Memory B cell (primary cell): ENCODE measurements around the gene RFX1.
A peak's percentile ranks its signal among the peaks of the same experiment; 100 is the strongest.

ENCODE experiments used
- ATAC-seq: fragments of 150-1000 bp; cut with Tn5 transposase; 2 replicates; pipeline ENCODE4 v1.10.0; 2021; ENCODE audit warnings: low read depth, mild to moderate bottlenecking, moderate library complexity
- DNase-seq, 2 donors: peaks; one replicate each; pipeline ENCODE4 v3.0.0; 2022; ENCODE audit warnings: low spot score in 2 of 2
- H3K27ac Mint-ChIP-seq: one replicate; pipeline ENCODE4 v1.8.0; 2022; ENCODE audit warnings: mild to moderate bottlenecking, moderate library complexity, mixed read lengths
- H3K27me3 Mint-ChIP-seq: one replicate; pipeline ENCODE4 v1.8.0; 2022; ENCODE audit warnings: mixed read lengths
- H3K36me3 Mint-ChIP-seq: one replicate; pipeline ENCODE4 v1.8.0; 2022; ENCODE audit warnings: mild to moderate bottlenecking, mixed read lengths
- H3K4me1 Mint-ChIP-seq: one replicate; pipeline ENCODE4 v1.8.0; 2022; ENCODE audit warnings: mixed read lengths
- H3K4me3 Mint-ChIP-seq: one replicate; pipeline ENCODE4 v1.8.0; 2022; ENCODE audit warnings: mild to moderate bottlenecking, moderate library complexity, mixed read lengths
- H3K9me3 Mint-ChIP-seq: one replicate; pipeline ENCODE4 v1.8.0; 2022; ENCODE audit warnings: mixed read lengths

RFX1 gene

DNA sequence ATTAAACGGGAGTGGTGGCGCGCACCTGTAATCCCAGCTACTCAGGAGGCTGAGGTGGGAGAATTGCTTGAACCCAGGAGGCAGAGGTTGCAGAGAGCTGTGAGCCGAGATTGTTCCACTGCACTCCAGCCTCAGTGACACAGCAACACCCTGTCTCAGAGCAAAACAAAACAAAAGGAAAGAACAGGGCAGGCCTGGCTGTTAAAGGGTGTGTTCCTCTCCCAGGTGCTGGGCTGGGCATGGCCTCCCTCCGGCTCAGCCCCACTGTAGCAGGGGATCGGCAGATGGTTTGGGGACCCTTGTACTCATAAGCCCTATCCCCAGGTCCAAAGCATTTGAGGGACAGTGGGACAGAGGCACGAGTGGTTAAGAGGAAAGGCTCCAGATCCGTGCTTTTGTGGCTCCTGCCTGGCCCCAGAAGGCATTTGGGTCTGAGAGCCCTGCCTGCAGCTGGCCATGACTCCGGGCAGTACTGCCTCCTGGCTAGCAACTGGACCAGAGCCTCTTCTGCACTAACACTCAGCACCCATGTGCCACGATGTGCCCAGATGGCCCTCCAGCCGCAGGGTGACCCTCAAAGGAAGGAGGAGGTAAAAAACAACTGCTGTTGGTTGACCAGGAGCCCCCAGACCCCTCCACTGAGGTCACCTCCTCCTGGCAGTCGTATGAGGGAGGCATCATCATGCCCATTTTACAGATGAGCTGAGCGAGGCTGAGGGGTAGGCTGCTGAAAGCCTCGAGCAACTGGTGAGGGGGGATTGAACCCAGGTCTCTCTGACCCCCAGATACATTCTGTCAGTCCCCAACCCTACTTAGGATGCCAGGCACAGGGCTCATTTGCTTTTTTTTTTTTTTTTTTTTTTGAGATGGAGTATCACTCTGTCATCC lies 10.0 kb downstream of the RFX1 start:
- H3K4me3 Mint-ChIP-seq: no peak overlapping the region
- ATAC-seq: no peak
- H3K4me1 Mint-ChIP-seq: peaks cover 12% of the 10 kb centered on the region
- peaks cover 11% of the 10 kb centered on the region for H3K36me3 Mint-ChIP-seq
- no peak for DNase-seq
- no peak overlapping the region for H3K27ac Mint-ChIP-seq
- H3K27me3 Mint-ChIP-seq: no peaks in the 10 kb centered on the region
- no peaks in the 10 kb centered on the region for H3K9me3 Mint-ChIP-seq

DNA sequence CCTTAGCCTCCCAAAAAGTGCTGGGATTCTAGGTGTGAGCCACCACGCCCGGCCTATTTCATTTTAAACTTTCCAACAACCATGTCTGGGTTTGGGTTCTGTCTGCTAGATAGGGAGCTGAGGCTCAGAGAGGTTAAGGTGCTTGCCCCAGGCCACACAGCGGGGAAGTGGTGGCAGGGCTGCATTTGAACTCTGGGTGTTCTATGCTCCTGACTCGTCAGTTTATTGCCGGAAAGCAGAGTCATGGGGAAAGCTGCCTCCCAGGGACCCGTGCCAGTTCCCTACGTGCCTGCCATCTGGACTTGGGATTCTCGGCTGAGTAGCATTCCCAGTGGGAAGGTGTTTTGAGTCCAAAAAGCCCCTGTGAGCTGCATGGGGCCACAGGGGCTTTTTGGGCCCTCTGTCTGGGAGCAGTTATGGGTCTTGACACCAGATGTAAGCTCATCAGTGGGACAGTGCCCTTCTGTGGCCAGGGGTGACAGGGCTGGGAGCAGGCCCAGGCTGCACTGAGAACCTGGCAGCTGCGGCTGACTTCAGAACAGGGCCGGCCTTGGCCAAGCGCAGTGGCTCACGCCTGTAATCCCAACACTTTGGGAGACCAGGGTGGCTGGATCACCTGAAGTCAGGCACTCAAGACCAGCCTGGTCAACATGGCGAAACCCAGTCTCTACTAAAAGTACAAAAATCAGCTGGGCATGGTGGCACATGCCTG lies 10.9 kb downstream of the RFX1 start:
- Mint-ChIP-seq H3K4me3 (no peak overlapping the region), H3K9me3 (no peaks in the 10 kb centered on the region), H3K27me3 (no peaks in the 10 kb centered on the region), H3K36me3 (peaks cover 15% of the 10 kb centered on the region), H3K27ac (no peak overlapping the region), H3K4me1 (peaks cover 8% of the 10 kb centered on the region)
- ATAC-seq (no peak), DNase-seq (no peak)

DNA sequence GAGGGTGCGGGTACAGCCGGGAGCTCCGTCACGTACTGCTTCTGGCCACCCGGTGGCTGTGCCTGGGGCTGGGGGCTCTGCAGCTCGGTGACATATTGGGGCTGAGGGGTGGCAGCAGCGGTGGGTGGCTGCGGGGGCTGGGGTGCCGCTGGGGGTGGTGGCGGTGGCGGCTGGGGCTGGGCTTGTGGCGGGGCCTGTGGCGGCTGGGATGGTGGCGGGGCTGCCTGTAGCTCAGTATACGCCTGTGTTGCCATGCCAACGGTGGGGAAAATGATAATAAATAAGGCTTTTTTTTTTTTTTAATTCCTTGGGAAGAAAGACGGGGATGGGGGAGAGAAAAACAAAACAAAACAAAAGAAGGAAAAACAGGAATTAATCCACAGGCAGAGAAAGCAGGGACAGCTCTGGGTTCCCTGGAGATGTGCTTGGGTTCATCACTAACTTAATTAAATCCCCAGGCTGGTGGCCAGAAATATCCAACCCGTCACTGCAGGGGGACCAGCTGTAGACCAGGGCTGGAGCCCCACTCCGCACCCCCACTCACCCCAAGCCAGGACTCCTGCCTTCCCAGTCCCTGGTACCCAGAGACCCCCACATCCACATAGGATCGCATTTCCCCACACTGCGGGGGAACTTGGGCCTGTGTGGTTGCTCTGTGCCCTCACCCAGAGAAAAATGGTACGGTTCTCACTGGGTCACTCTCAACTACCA lies 12.4 kb downstream of the RFX1 start:
- Mint-ChIP-seq H3K27ac (no peak overlapping the region), H3K4me1 (peaks cover 20% of the 10 kb centered on the region), H3K36me3 (peaks cover 26% of the 10 kb centered on the region), H3K4me3 (no peak overlapping the region), H3K27me3 (no peaks in the 10 kb centered on the region), H3K9me3 (no peaks in the 10 kb centered on the region)
- ATAC-seq (no peak), DNase-seq (no peak)

DNA sequence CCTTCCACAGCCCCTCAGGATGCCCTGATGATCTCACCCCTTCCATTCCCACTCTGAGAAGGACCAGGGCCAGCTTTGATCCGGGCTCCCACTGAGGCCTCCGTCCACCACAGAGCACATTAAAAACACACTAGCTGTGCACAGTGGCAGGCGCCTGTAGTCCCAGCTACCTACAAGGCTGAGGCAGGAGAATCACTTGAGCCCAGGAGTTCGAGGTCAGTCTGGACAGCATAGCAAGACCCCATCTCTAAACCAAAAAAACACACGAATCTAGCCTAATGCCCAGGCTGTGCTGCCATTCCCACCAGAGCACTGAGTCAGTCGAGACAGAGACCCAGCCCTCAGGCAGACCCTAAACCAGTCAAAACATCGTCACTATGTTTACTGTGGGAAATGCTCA lies 14.1 kb downstream of the RFX1 start:
- H3K27me3 Mint-ChIP-seq: no peaks in the 10 kb centered on the region
- ATAC-seq: no peak
- peaks cover 28% of the 10 kb centered on the region for H3K4me1 Mint-ChIP-seq
- H3K27ac Mint-ChIP-seq: peak overlapping the region; percentile 69
- no peaks in the 10 kb centered on the region for H3K9me3 Mint-ChIP-seq
- H3K4me3 Mint-ChIP-seq: no peak overlapping the region
- peaks cover 26% of the 10 kb centered on the region for H3K36me3 Mint-ChIP-seq
- no peak for DNase-seq

DNA sequence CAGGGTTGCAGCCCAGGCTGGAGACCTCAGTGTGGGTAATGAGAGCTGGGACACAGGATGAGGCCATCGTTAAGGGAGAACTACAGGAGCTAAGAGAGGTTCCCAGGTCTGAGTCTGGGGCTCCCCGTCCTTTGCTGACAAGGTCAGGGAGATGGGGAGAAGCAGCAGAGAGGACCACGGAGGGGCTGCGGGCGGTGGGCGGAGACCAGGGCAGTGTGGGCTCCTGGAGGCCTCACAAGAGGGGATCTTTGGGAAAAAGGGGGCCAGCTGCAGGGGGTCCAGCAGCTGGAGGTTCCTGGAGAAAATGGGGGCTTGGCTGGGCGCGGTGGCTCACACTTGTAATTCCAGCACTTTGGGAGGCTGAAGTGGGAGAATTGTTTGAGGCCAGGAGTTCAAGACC lies 16.0 kb downstream of the RFX1 start:
- Mint-ChIP-seq H3K36me3 (peaks cover 26% of the 10 kb centered on the region), H3K27ac (no peak overlapping the region), H3K4me3 (no peak overlapping the region), H3K4me1 (peaks cover 41% of the 10 kb centered on the region), H3K27me3 (no peaks in the 10 kb centered on the region), H3K9me3 (no peaks in the 10 kb centered on the region)
- DNase-seq (no peak), ATAC-seq (no peak)

DNA sequence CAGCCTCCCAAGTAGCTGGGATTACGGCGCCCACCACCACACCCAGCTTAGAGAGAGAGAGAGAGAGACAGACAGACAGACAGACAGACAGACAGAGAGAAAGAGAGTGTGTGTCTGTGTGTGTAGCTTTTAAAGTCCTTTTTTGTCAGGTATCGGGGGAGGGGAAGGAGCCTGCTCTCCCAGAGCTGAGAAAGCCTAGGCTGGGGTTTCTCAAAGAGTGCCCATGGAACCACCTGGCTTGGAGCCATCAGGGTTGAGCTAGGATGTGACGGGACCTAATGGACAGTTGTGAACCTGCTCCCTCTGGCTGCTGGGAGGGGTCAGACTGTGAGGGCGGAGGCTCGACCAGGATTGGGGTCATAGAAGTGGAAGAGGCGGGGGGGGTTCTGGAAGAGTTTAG lies 16.6 kb downstream of the RFX1 start:
- ATAC-seq: no peak
- H3K36me3 Mint-ChIP-seq: peaks cover 24% of the 10 kb centered on the region
- no peak for DNase-seq
- no peak overlapping the region for H3K4me3 Mint-ChIP-seq
- H3K9me3 Mint-ChIP-seq: no peaks in the 10 kb centered on the region
- H3K27ac Mint-ChIP-seq: peak overlapping the region; percentile 72
- H3K4me1 Mint-ChIP-seq: peaks cover 41% of the 10 kb centered on the region
- H3K27me3 Mint-ChIP-seq: no peaks in the 10 kb centered on the region

DNA sequence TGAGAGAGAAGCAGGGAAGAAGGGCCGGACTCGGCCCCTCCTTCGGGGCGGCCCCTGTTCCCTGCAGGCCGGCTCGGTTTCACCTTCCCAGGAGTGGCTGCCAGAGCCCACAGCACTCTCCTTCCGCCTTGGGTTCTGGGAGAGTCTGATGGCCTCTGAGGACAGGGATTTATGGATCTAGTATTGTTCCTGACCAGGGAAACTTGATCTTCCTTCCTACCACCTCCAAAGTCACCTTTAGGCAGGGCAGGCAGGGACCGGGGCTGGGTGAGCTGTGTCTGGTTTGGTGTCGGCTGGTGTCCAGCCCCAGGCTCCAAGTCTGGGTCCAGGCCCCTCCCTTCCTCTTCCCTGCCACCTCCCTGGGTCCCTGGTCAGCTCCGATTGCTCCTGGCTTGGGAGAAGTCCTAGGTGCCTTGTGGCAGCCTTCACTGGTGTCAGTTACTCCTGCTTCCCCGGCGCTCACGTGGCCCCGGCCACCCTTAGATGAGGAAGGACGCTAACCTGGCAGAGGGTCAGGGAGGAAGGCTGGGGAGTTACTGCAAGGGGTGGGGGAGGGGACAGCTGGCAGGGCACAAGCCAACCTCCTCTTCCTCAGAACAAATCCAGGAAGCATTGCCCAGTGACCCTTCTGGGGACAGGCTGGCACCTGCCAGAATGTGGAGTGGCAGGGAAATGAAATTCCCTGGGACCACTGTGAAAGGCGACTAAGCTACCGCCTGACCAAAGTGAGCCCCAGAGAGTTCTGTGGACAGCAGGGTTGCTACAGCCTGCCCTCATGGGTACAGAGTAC lies 18.8 kb downstream of the RFX1 start:
- DNase-seq (no peak), ATAC-seq (no peak)
- Mint-ChIP-seq H3K27me3 (no peaks in the 10 kb centered on the region), H3K36me3 (peaks cover 24% of the 10 kb centered on the region), H3K27ac (peak overlapping the region; percentile 99), H3K4me3 (peak overlapping the region; percentile 68), H3K9me3 (no peaks in the 10 kb centered on the region), H3K4me1 (peaks cover 50% of the 10 kb centered on the region)

DNA sequence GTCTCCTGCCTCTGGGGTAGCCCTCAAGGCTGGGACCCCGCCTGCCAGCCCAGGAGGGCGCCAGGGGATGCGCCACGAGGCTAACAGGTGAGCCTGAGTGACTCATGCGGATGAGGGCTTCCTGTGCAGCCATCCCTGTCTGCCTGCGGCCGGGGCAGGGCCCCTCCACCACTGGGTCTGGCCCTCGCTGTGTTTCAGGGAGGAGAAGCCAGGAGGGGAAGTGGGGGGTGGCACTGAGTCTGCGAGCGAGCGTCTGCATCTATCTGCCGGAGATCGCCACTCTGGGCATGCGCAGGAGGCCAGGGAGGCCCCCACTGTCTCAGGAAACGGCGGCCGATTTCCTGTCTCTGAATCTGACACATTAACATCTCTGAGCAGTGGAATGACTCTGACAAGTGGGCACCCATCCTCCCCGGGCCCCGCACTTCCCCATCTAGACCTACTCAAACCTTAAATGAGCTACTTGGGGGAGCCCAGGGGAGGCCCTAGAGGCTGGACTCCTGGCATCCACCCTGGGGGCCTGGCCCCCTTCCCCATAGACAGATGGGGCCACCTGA lies 19.7 kb downstream of the RFX1 start:
- DNase-seq (peak; percentile 94 to 97), ATAC-seq (peak; percentile 70)
- Mint-ChIP-seq H3K4me1 (peaks cover 54% of the 10 kb centered on the region), H3K36me3 (peaks cover 20% of the 10 kb centered on the region), H3K4me3 (peak overlapping the region; percentile 68), H3K27me3 (no peaks in the 10 kb centered on the region), H3K9me3 (no peaks in the 10 kb centered on the region), H3K27ac (peak overlapping the region; percentile 99)

DNA sequence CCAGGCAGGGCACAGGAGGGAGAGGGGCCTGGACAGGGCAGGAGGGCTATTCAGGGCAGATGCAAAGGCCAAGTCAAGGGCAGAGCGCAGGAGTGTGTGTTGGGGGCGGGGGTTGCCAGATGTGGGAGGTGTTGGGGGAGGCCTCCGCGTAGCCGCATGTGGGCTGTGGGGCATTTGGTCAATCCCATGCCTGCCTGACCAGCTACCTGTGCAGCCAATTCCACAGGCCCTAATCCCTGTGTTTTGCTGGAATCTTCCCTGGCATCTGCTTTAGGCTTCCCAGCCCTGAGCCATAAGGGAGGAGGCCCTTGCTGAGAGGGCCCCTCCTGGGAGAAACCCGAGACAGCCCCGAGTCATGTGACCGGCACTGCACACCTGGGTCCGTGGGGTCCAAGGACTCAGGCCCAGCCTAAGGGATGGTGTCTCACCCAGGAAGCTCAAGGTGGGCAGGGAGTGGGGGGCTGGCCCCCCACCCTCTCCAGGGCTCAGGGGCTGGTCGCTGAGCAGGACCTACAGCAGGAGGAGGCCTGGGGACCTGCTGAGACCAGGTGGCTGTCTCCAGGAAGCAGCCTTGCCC lies 20.3 kb downstream of the RFX1 start:
- Mint-ChIP-seq H3K27me3 (no peaks in the 10 kb centered on the region), H3K27ac (peak overlapping the region; percentile 99), H3K4me3 (peak overlapping the region; percentile 76), H3K9me3 (no peaks in the 10 kb centered on the region), H3K36me3 (peaks cover 16% of the 10 kb centered on the region), H3K4me1 (peaks cover 55% of the 10 kb centered on the region)
- DNase-seq (peak in 1 of 2 donors; percentile 69), ATAC-seq (peak; percentile 25)

DNA sequence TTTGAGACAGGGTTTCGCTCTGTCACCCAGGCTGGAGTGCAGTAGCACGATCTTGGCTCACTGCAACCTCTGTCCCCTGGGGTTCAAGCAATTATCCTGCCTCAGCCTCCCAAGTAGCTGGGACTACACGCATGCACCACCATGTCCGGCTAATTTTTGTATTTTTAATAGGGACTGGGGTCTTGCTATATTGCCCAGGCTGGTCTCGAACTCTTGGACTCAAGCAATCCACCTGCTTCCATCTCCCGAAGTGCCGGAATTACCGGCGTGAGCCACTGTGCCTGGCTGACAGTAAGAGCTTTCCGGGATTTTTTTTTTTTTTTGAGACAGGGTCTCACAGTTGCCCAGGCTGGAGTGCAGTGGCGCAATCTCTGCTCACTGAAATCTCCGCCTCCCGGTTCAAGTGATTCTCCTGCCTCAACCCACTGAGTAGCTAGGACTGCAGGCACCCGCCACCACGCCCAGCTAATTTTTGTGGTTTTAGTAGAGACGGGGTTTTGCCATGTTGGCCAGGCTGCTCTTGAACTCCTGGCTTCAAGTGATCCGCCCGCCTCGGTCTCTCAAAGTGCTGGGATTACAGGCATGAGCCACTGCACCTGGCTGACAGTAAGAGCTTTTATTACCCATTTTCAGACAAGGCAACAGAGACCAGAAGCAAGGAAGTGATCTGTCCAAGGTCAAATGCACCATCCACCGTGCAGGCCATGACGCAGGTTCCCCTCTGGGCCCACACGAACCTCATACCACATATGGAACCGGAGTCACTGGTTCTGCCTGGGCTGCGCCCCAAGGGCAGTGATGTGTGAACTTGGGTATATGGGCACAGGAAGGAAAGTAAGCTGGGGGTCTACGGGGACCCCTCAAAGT lies 21.0 kb downstream of the RFX1 start:
- H3K4me1 Mint-ChIP-seq: peaks cover 54% of the 10 kb centered on the region
- no peaks in the 10 kb centered on the region for H3K9me3 Mint-ChIP-seq
- DNase-seq (peak in 1 of 2 donors; percentile 78), ATAC-seq (peak; percentile 67)
- H3K27me3 Mint-ChIP-seq: no peaks in the 10 kb centered on the region
- H3K36me3 Mint-ChIP-seq: peaks cover 14% of the 10 kb centered on the region
- peak overlapping the region; percentile 99 for H3K27ac Mint-ChIP-seq
- peak overlapping the region; percentile 76 for H3K4me3 Mint-ChIP-seq

DNA sequence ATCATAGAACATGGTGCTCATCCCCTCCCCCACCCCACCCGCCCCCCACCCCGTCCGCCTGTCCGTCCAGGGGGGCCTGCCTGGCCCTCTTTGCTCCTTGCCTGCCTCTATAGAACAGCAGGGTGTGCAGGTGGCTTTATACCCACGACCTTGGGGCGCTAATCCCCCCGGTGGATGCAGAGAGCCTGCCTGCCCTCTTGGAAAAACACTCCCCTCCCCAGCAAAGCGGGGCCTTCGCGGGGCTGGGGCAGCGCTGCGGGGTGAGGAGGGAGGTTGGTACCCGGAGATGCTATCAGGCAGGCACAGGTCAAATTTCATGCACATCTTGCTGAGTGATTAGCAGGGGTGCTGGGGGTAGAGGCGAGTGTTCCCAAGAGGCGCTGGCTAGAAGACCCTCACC lies 21.9 kb downstream of the RFX1 start:
- peaks cover 50% of the 10 kb centered on the region for H3K4me1 Mint-ChIP-seq
- H3K4me3 Mint-ChIP-seq: no peak overlapping the region
- DNase-seq: no peak
- H3K27ac Mint-ChIP-seq: peak overlapping the region; percentile 99
- no peak for ATAC-seq
- no peaks in the 10 kb centered on the region for H3K27me3 Mint-ChIP-seq
- peaks cover 7% of the 10 kb centered on the region for H3K36me3 Mint-ChIP-seq
- no peaks in the 10 kb centered on the region for H3K9me3 Mint-ChIP-seq

DNA sequence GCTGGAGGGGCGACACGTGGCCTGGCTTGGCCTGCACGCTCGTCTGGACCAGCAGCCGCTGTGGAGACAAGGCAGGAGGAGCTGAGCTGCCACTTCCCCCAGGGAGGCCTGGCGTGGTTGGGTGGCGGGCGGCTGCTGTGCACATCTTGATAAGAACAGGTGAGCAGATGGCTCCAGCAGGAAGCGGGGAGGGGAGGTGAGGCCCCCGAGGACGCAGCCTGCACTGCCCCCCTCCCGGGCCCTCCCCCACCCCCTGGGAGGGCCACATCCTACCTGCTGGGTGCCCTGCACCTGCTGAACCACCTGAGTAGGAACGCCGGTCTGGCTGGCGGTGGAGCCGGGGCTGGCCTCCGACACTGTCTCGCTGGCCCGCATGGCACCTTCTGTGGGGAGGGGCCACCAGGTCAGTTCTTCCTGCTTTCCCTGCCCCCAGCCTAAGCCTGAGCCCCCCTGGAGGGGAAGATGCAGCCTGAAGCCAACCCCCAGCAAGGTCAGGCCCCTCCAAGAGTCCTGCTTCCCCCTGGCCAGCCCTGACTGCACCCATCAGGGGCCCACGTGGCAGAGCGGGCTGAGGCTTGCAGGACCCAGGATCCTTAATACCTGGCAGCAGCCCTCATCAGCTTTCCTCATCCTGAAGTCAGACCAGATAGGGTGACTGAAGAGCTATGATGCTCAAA lies 22.8 kb downstream of the RFX1 start:
- Mint-ChIP-seq H3K4me3 (peak overlapping the region; percentile 58), H3K4me1 (peaks cover 41% of the 10 kb centered on the region), H3K9me3 (no peaks in the 10 kb centered on the region), H3K36me3 (peaks cover 2% of the 10 kb centered on the region), H3K27me3 (no peaks in the 10 kb centered on the region), H3K27ac (peak overlapping the region; percentile 72)
- DNase-seq: peak in 1 of 2 donors; percentile 28
- no peak for ATAC-seq
